HG03039 (cell line): ENCODE measurements around the gene NEK5.

ENCODE experiments used
- ATAC-seq: cut with Tn5 transposase; IDR thresholded peaks from one replicate; pipeline ENCODE4 v1.9.1; 2021; ENCODE audit warnings: mild to moderate bottlenecking, moderate library complexity; ENCODE audit not compliant: unreplicated experiment

The NEK5 gene

DNA sequence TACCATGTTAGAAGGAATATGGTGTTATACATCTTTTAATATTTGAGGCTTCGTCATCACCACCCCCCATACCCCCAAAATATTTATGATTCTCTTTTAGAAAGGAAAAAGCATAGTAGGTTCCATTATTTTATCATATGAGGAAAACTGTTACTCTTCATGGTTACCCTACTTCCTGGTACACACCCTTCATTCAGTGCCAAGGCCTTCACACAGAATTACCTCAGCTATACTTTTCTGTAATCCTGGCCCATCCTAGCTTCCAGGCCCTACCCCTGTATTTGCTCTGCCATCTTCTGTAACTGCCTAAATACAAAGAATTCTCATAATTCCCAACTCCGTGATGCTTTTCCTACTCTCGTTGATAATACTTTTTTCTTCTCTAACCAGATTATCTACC lies 108.7 kb downstream of the NEK5 start:
- no peak for ATAC-seq

GRCh38 chr13:52016296-52016695 lies 112.6 kb downstream of the NEK5 start:
- no peak for ATAC-seq

DNA sequence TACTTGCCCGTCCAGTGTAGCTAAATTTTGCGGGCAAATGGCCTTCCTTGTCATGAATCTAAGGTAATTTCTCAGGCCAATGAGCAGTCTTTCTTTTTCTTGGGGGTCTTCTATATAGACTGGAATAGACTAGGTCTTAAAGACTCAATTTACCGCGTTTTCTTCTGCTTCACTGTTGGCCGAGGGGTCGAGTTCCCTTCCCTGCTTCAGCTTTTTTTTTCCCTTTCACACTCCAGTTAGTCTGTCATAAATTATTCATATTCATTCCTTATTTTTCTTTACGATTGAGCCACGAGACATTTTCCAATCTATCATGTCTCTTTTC lies 116.4 kb downstream of the NEK5 start:
- ATAC-seq, result no peak

DNA sequence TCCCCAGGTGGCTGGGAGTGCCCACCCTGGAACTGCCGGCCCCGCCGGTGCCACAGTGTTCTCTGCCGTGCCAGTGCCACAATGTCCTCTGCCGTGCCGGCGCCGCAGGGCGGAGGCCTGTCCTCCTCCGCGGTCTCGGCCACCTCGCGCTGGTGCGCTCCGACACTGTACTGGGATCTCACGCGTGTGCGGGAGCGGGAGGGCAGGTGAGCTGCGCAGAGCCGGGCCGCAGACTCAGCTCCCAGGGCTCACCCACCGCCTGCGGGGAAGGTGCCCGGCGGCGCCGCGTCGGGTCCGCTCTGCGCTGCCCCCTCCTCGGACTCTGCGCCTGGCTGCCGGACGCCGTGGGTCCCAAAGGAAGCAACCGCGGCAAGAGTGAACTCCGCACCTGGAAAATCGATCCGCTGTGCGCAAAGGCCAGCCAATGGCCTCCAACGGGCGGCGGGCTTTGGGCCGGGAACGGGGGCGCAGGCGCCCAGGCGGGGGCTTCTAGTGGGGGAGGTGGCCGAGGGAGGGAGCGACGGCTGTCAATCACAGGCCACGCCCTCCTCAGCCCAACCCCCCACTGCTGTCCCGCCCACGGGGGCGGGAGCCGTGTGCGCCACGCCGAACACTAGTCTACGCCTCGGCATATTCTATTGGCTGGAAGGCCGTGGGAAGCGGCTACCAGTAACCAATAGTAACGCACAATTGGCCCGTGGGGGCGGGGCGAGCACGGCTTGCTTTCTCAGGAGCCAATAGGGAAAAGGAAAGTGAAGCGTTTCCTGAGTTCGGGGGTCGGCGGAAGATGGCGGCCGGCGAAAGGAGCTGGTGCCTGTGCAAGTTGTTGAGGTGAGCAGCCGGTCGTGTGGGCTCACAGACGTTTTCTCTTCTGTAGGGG lies 117.0 kb downstream of the NEK5 start, which contains the start of gene ALG11:
Gene ALG11 (plus strand): TSS at position 767 of the 880 bp plus-strand sequence. CDS start 21 bp downstream, at position 788.
- peak; percentile 99 for ATAC-seq

GRCh38 chr13:52010890-52011631 lies 117.8 kb downstream of the NEK5 start, which contains the start of gene ATP7B:
TSS of gene ATP7B (minus strand) at chr13:52011450. CDS start at chr13:52011337, 113 bp downstream.
- ATAC-seq, result peak; percentile 2

- no peak for ATAC-seq
Measured at GRCh38 chr13:52009946-52010345, 118.9 kb downstream of the NEK5 start.

DNA sequence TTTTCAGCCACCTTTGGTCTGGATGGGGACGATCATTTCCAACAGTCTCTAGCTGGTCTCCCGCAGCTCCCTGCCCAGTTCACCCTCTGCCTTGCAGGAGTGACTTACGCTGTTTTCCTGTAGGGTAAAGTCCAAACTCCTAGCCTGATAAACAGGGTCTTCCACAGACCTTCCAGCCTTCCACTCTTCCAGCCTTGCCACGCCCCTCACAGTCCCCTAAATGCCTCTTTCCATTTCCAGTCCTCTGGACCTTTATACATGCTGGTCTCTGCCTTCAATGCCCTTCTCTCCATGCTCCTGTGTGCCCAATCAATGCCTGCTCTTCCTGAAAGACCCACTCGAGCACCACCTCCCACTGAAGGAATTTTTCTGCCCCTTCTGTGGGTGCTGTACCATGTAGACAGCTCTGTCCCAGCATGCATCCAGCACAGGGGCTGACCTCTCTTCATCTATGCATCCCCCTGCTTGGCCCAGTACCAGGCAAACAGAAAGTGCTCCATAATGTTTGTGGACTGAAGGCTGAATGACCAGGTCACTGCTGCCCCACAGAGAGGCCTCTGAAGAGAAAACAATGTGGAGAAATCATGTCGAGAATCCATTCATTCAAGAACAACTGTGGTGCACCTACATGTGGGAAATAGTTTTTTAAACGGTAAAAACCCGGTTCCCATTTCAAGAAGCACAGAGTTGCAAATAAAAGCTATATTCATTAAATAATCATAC lies 122.2 kb downstream of the NEK5 start:
- ATAC-seq, result no peak

GRCh38 chr13:52005841-52006522 lies 122.9 kb downstream of the NEK5 start:
- ATAC-seq, result no peak

- no peak for ATAC-seq
Measured at GRCh38 chr13:52004511-52005170, 124.2 kb downstream of the NEK5 start.

GRCh38 chr13:52003541-52003940 lies 125.3 kb downstream of the NEK5 start:
- ATAC-seq, result no peak

DNA sequence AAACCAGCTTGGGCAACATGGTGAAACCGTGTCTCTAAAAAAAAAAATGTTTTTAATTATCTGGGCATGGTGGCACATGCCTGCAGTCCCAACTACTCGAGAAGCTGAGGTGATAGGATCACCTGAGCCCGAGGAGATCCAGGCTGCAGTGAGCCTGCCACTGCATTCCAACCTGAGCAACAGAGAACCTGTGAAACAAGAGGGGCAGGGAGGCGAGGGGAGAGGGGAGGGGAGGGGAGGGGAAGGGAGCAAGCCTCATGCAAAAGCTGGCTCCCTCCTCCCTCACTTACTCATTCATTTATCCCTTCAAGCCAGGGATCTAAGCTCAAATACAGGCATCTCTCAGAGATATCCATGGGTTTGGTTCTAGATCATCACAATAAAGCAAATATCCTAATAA lies 126.5 kb downstream of the NEK5 start:
- no peak for ATAC-seq

GRCh38 chr13:52001120-52001731 lies 127.6 kb downstream of the NEK5 start:
- peak; percentile 75 for ATAC-seq

DNA sequence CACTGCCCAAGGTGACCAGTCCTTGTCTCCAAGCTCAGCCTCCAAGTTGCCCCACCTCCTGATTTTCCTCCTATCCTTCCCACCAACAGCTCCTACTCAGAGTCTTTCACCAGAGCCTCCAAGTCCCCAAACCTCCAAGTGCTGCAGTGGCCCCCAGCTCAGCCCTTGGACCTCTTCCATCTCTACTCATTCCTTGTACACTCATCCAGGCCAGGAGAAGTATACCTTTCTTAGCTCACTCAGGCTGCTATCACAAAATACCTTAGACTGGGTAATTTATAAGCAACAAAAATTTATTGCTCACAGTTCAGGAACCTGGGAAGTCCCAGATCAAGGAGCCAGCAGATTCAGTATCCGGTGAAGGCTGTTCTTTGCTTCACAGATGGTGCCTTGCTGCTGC lies 129.0 kb downstream of the NEK5 start:
- no peak for ATAC-seq

DNA sequence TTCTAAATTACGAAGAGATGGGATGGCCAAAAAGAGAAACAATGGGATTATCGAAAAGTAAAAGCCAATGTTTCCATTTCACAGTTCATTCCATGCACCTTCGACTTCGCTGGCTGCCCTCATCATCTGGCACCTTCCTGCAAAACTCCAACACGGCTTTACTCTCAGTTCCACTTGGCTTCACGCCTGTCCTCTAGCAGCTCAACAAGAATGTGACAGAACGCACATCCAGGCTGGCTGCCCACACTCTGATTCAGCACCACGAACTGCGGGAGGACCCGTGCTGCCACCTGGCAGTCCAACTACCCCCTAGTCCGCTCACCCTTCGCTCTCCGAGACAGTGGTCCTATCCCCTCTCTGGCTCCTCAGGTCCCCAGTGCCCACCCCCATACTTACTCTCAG lies 129.4 kb downstream of the NEK5 start:
- ATAC-seq, result no peak

GRCh38 chr13:51998723-51999509 lies 130.0 kb downstream of the NEK5 start:
- no peak for ATAC-seq

DNA sequence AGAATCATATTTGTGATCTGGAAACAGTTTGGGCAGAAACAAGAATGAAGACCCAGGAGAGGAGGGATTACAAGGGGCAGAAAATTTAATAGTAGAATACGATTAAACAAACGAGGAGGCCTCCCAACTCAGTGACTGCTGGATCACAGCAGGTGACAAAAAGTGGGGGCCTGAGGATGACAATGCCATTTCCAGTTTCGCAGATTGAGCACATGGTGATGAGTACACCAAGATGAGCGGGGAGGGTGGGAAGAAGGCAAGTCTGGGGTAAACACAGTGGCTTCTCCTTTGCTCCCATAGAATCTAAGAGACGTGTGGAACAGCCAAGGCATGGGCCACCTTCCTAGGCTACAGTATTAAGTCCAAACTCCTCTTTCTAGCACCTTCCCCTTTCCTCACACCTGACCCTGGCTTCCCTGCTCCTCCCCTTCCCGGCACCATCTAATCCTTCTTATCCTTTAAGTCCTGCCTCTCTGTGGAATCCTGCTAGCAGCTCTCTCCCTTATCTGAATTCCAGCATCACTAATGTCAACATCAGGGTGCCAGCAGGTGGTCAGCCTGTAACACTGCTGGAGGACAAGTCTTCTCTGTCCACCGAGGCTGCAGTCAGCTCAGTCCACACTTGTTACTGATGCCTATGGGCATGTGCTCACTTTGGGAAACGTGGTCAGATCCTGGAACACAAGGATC lies 131.1 kb downstream of the NEK5 start:
- ATAC-seq, result no peak

GRCh38 chr13:51997186-51997585 lies 131.7 kb downstream of the NEK5 start:
- ATAC-seq, result no peak

GRCh38 chr13:51996641-51997040 lies 132.2 kb downstream of the NEK5 start:
- ATAC-seq, result no peak
